Loucy (cell line): Measurements from ENCODE around the gene GBP4.

Experiments
- H2AFZ ChIP-seq: fragments of 200-600 bp; sonication (generic); 2 replicates; pipeline ENCODE4 v1.6.0; 2016; ENCODE audit warnings: antibody characterized with exemption, mild to moderate bottlenecking, low read length, moderate library complexity
- H3F3A ChIP-seq: fragments of 200-600 bp; 2 replicates; pipeline ENCODE4 v1.6.0; 2016; ENCODE audit warnings: antibody characterized with exemption, low read depth, mild to moderate bottlenecking
- H3K27me3 ChIP-seq: fragments of 200-600 bp; sonication (generic); 2 replicates; pipeline ENCODE4 v1.6.1; 2014; ENCODE audit warnings: low read length, mild to moderate bottlenecking; ENCODE audit not compliant: insufficient read depth, poor library complexity, severe bottlenecking
- H3K36me3 ChIP-seq: fragments of 200-600 bp; sonication (generic); 2 replicates; pipeline ENCODE4 v1.6.1; 2016; ENCODE audit warnings: low read length; ENCODE audit not compliant: insufficient read depth
- H3K4me1 ChIP-seq: fragments of 200-600 bp; sonication (generic); 2 replicates; pipeline ENCODE4 v1.5.1; 2014; ENCODE audit warnings: low read length, mild to moderate bottlenecking; ENCODE audit not compliant: insufficient read depth, poor library complexity, severe bottlenecking
- H3K4me2 ChIP-seq: fragments of 200-600 bp; sonication (generic); 2 replicates; pipeline ENCODE4 v1.6.0; 2014; ENCODE audit warnings: antibody characterized with exemption, low read length, low read depth, mild to moderate bottlenecking; ENCODE audit not compliant: poor library complexity, severe bottlenecking
- H3K4me3 ChIP-seq: fragments of 200-600 bp; sonication (generic); 2 replicates; pipeline ENCODE4 v1.5.1; 2014; ENCODE audit warnings: low read length, mild to moderate bottlenecking, mixed read lengths; ENCODE audit not compliant: poor library complexity, severe bottlenecking
- H3K79me2 ChIP-seq: fragments of 200-600 bp; sonication (generic); 2 replicates; pipeline ENCODE4 v1.6.1; 2014; ENCODE audit warnings: low read length; ENCODE audit not compliant: insufficient read depth
- H3K9ac ChIP-seq: fragments of 200-600 bp; sonication (generic); 2 replicates; pipeline ENCODE4 v1.6.0; 2014; ENCODE audit warnings: mild to moderate bottlenecking, low read depth, low read length, moderate library complexity; ENCODE audit not compliant: poor library complexity, severe bottlenecking
- H3K9me2 ChIP-seq: fragments of 200-600 bp; sonication (generic); replicated peaks from 2 replicates; pipeline ENCODE4 v1.6.1; 2016; ENCODE audit warnings: low read depth, low read length, mixed read lengths
- H3K9me3 ChIP-seq: fragments of 200-600 bp; sonication (generic); 2 replicates; pipeline ENCODE4 v1.6.1; 2014; ENCODE audit warnings: mild to moderate bottlenecking, antibody characterized with exemption, low read length, low read depth; ENCODE audit not compliant: insufficient read depth
- H4K20me1 ChIP-seq: fragments of 200-600 bp; sonication (generic); 2 replicates; pipeline ENCODE4 v1.6.0; 2014; ENCODE audit warnings: antibody characterized with exemption, low read length, mild to moderate bottlenecking; ENCODE audit not compliant: insufficient read depth, poor library complexity, severe bottlenecking
- EZH2phosphoT487 ChIP-seq: fragments of 200-600 bp; IDR thresholded peaks from 2 replicates; pipeline ENCODE4 v1.6.1; 2018; ENCODE audit warnings: antibody characterized with exemption, mild to moderate bottlenecking, moderate library complexity, borderline replicate concordance
- TF ChIP-seq, protein P1 (sequence below): fragments of 200-600 bp; sonication (generic); conservative IDR thresholded peaks from 2 replicates; pipeline ENCODE4 v1.5.1; 2014; ENCODE audit warnings: mild to moderate bottlenecking, antibody characterized with exemption, low read length

Gene GBP4

DNA sequence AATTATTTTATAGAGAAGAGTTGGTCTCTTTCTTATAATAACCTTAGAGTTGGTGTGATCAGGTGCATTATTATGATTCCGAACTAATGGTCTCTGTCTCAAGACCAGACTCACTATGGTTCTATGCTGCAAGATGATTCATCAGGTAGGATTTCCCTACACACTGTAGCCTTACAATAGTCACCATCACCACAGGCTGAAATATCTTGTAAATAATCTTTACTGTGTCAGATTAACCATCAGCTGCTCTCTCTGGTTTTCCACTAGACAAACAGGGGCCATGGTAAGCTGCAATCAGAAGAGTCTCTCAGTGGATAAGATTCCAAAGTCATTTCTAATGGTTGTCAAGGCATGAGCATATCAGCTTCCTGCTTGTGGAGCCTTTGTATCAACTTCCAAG, 4.4 kb upstream of the GBP4 start:
- H3K9me2 ChIP-seq = no peaks in the 10 kb centered on the region
- no peaks in the 10 kb centered on the region for H3K36me3 ChIP-seq
- H3F3A ChIP-seq = peaks cover 9% of the 10 kb centered on the region
- no peak overlapping the region for H2AFZ ChIP-seq
- 0 out of 2 replicates have a peak, but pooled peaks cover 6% of the 10 kb centered on the region for H3K79me2 ChIP-seq
- no peak overlapping the region for H3K4me2 ChIP-seq
- no peak overlapping the region for H3K4me3 ChIP-seq
- no peak overlapping the region for H3K9ac ChIP-seq
- TF ChIP-seq EZH2phosphoT487 = no peak
- TF ChIP-seq, protein P1, sequence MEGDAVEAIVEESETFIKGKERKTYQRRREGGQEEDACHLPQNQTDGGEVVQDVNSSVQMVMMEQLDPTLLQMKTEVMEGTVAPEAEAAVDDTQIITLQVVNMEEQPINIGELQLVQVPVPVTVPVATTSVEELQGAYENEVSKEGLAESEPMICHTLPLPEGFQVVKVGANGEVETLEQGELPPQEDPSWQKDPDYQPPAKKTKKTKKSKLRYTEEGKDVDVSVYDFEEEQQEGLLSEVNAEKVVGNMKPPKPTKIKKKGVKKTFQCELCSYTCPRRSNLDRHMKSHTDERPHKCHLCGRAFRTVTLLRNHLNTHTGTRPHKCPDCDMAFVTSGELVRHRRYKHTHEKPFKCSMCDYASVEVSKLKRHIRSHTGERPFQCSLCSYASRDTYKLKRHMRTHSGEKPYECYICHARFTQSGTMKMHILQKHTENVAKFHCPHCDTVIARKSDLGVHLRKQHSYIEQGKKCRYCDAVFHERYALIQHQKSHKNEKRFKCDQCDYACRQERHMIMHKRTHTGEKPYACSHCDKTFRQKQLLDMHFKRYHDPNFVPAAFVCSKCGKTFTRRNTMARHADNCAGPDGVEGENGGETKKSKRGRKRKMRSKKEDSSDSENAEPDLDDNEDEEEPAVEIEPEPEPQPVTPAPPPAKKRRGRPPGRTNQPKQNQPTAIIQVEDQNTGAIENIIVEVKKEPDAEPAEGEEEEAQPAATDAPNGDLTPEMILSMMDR = no peak
- H3K9me3 ChIP-seq = peaks cover 10% of the 10 kb centered on the region; the same call in 1 of the 2 replicates
- peaks cover 47% of the 10 kb centered on the region for H3K4me1 ChIP-seq
- no peaks in the 10 kb centered on the region for H4K20me1 ChIP-seq
- H3K27me3 ChIP-seq = no peaks in the 10 kb centered on the region

DNA sequence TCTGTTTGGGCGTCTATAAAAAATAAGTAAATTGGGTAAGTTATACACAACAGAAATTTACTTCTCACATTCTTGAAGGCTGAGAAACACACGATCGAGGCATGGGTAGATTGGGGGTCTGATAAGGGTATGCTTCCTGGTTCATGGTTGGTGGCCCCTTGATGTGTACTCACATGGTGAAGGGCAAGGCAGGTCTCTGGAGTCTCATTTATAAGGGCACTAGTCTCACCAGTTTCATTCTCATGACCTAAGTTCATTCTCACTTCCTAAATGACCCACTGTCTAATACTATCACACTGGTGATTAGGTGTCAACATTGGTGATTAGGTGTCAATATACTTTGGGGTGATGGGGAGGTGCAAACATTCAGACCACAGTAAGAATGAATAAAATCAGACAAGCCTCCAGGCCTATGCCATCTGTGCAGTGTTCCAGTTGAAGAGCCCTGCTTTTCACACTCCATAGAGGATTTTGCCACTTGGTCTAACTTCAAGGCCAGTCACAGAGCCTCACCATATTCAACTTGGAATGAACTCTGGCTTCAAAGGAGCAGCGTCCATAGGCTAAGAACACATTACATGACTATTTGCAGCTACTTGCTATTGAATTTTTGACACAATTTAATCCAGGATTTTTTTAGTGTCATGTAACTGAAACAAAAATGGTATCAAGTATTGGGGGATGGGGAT, 2.5 kb upstream of the GBP4 start:
- H3K79me2 ChIP-seq = 0 out of 2 replicates have a peak, but pooled peaks cover 6% of the 10 kb centered on the region
- peaks cover 10% of the 10 kb centered on the region; the same call in 1 of the 2 replicates for H3K9me3 ChIP-seq
- H4K20me1 ChIP-seq = no peaks in the 10 kb centered on the region
- peak overlapping the region; percentile 99 for H3K4me2 ChIP-seq
- H3K9ac ChIP-seq = peak overlapping the region; percentile 46
- H3K27me3 ChIP-seq = no peaks in the 10 kb centered on the region
- H3K4me3 ChIP-seq = peak overlapping the region; percentile 93
- TF ChIP-seq EZH2phosphoT487 = no peak
- TF ChIP-seq, protein P1 = no peak
- H3K4me1 ChIP-seq = peaks cover 52% of the 10 kb centered on the region
- H3K36me3 ChIP-seq = no peaks in the 10 kb centered on the region
- peaks cover 9% of the 10 kb centered on the region for H3F3A ChIP-seq
- no peak overlapping the region for H2AFZ ChIP-seq
- no peaks in the 10 kb centered on the region for H3K9me2 ChIP-seq

DNA sequence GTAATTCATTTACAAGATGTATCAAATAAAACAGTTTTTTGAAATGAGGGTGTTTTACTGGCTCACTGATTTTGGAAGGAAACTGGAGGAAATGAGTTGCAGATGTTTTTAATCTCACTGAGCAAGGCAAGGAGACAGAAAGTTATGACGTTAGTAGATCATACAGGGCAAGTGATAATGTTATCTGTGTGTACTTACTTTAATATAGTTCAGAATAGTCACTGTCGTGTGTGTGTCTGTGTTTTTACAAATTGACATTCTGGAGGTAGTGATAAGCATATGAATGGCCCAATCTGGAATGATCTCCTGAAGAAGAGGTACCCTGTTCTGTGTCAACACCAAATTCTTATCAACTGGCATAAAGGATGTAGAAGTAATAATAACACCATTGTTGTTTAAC, 1.9 kb upstream of the GBP4 start:
- H2AFZ ChIP-seq = no peak overlapping the region
- H3K9me3 ChIP-seq = peaks cover 10% of the 10 kb centered on the region; the same call in 1 of the 2 replicates
- H3K4me1 ChIP-seq = peaks cover 56% of the 10 kb centered on the region
- H3K9ac ChIP-seq = peak overlapping the region; percentile 46
- H4K20me1 ChIP-seq = no peaks in the 10 kb centered on the region
- TF ChIP-seq, protein P1 = no peak
- TF ChIP-seq EZH2phosphoT487 = no peak
- H3F3A ChIP-seq = peaks cover 9% of the 10 kb centered on the region
- no peaks in the 10 kb centered on the region for H3K27me3 ChIP-seq
- peak overlapping the region; percentile 93 for H3K4me3 ChIP-seq
- H3K79me2 ChIP-seq = 0 out of 2 replicates have a peak, but pooled peaks cover 6% of the 10 kb centered on the region
- no peaks in the 10 kb centered on the region for H3K9me2 ChIP-seq
- peak overlapping the region; percentile 99 for H3K4me2 ChIP-seq
- H3K36me3 ChIP-seq = no peaks in the 10 kb centered on the region
